Neutrophil (primary cell): ENCODE measurements around the gene RAB25.

Experiments
- H3K27ac ChIP-seq: fragments of 200-600 bp; sonication (generic); 2 replicates; pipeline ENCODE4 v1.5.1; 2016; ENCODE audit warnings: mild to moderate bottlenecking, moderate library complexity
- H3K27me3 ChIP-seq: fragments of 200-600 bp; sonication (generic); 2 replicates; pipeline ENCODE4 v1.6.0; 2016; ENCODE audit warnings: mild to moderate bottlenecking
- H3K36me3 ChIP-seq: fragments of 200-600 bp; sonication (generic); 2 replicates; pipeline ENCODE4 v1.5.1; 2017
- H3K4me1 ChIP-seq, 2 experiments: fragments of 200-600 bp in 1 of 2; sonication (generic) in 1 of 2; 1 replicate in 1 of 2; 2 replicates in 1 of 2; pipeline versions ENCODE4 v1.5.1 to v1.6.1; 2013 to 2016; ENCODE audit warnings: low read depth in 1 of 2, low read length in 1 of 2, mild to moderate bottlenecking in 1 of 2, moderate library complexity in 1 of 2; ENCODE audit not compliant: control insufficient read depth in 1 of 2, insufficient read depth in 1 of 2
- H3K4me3 ChIP-seq, 2 experiments: fragments of 200-600 bp in 1 of 2; sonication (generic) in 1 of 2; 1 replicate in 1 of 2; 2 replicates in 1 of 2; pipeline ENCODE4 v1.5.1; 2013 to 2016; ENCODE audit warnings: low read depth in 1 of 2, low read length in 1 of 2, mild to moderate bottlenecking in 1 of 2, moderate library complexity in 1 of 2
- H3K9me3 ChIP-seq: fragments of 200-600 bp; sonication (generic); 2 replicates; pipeline ENCODE4 v1.5.1; 2016
- TF ChIP-seq, protein P1 (sequence below): fragments of 200-600 bp; sonication (generic); IDR thresholded peaks from 2 replicates; pipeline ENCODE4 v1.5.1; 2016; ENCODE audit warnings: antibody characterized with exemption

The RAB25 gene

DNA sequence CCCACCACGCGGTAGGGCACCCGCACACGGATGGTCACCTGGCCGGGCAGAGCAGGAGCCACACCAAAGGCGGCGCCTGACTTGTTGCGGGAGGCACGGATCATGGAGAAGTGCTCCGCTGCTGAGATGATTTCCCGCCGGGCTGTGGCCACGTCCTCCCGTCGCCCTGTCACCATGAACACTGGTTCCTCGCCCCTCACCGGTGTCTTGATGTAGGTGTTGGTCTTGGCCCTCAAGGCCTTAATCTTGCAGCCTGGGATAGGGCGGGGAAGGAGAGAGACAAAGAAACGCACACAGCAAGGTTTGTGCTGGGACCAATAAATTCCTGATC is 16.4 kb downstream of the RAB25 start:
- Histone ChIP-seq H3K4me3 (no peak overlapping the region), H3K36me3 (no peaks in the 10 kb centered on the region), H3K27ac (no peak overlapping the region), H3K27me3 (peaks cover 81% of the 10 kb centered on the region), H3K9me3 (no peaks in the 10 kb centered on the region), H3K4me1 (peaks cover 6 to 14% of the 10 kb centered on the region in 2 experiments)
- TF ChIP-seq, protein P1, sequence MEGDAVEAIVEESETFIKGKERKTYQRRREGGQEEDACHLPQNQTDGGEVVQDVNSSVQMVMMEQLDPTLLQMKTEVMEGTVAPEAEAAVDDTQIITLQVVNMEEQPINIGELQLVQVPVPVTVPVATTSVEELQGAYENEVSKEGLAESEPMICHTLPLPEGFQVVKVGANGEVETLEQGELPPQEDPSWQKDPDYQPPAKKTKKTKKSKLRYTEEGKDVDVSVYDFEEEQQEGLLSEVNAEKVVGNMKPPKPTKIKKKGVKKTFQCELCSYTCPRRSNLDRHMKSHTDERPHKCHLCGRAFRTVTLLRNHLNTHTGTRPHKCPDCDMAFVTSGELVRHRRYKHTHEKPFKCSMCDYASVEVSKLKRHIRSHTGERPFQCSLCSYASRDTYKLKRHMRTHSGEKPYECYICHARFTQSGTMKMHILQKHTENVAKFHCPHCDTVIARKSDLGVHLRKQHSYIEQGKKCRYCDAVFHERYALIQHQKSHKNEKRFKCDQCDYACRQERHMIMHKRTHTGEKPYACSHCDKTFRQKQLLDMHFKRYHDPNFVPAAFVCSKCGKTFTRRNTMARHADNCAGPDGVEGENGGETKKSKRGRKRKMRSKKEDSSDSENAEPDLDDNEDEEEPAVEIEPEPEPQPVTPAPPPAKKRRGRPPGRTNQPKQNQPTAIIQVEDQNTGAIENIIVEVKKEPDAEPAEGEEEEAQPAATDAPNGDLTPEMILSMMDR = no peak

DNA sequence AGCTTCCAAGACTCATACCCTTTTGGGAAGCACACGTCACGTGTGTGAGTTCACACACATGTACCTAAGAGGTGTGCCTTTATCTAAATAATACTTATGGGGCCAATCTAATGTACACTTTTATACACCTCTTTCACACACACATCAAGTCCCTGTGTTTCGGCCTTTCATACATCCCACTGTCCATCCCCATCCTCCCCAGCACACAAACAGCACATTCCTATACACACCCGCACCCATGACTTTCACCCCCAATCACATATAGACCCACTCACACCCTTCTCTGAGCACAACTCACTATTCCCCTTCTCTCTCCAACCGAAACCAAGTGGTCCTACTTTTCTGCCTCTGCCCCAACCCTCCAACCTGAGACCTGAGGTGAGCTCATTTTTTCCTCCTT is 17.8 kb downstream of the RAB25 start:
- Histone ChIP-seq H3K36me3 (no peaks in the 10 kb centered on the region), H3K9me3 (no peaks in the 10 kb centered on the region), H3K27me3 (peaks cover 94% of the 10 kb centered on the region), H3K4me1 (peaks cover 7 to 22% of the 10 kb centered on the region in 2 experiments), H3K27ac (no peak overlapping the region), H3K4me3 (no peak overlapping the region)
- TF ChIP-seq, protein P1 = no peak

DNA sequence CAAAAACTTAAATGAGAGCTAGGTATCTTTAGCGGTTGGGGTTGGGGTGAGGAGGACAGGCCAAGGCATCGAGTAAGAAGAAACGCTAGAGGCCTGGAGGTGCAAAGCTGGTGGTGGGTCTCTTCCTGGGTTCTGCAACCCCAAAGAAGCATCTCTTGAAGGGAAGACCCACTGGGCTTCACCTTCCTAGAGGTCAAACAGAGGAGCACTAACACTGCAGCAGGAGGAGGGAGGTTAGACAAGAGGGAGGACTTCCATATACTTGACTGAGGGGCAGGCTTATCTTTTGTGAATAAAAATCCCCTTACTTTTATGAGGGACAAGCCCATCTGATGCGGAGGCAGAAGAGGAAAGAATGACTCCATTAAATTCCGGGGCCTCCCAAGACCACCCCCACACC is 18.8 kb downstream of the RAB25 start:
- Histone ChIP-seq H3K4me1 (peaks cover 7 to 22% of the 10 kb centered on the region in 2 experiments), H3K4me3 (no peak overlapping the region), H3K36me3 (no peaks in the 10 kb centered on the region), H3K27me3 (peaks cover 100% of the 10 kb centered on the region), H3K27ac (no peak overlapping the region), H3K9me3 (no peaks in the 10 kb centered on the region)
- TF ChIP-seq, protein P1 = no peak

DNA sequence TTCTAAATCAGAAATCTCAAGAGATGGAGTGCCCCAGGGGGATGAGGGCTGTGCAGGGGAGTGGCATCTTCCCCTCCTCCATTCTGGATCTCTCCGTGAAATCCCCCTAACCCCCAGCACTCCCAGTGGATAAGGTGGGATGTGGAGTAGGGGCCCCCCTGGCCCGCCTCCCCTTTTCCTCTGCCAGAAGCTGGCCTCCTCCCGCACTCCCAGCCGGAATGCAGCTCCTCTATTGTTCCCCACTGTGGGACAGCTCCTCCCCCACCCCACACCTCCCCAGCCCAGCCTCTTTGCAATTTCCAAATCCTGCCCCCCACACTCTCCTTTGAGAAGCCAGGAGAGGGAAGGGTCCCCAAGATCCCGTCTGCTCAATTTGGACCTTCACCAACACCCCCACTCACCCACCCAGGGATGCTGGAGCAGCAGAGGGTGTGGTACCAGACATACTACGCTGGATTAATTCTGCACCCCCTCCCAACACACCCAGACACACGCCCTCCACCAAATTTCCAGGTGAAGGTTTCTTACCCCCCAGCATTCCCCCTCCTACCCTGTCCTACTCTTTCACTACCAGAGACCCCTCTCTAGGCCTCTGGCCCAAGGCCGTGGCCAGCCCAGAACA is 19.4 kb downstream of the RAB25 start:
- H3K9me3 ChIP-seq = no peaks in the 10 kb centered on the region
- no peaks in the 10 kb centered on the region for H3K36me3 ChIP-seq
- peaks cover 7 to 22% of the 10 kb centered on the region in 2 experiments for H3K4me1 ChIP-seq
- TF ChIP-seq, protein P1 = no peak
- H3K27me3 ChIP-seq = peaks cover 100% of the 10 kb centered on the region
- no peak overlapping the region for H3K27ac ChIP-seq
- H3K4me3 ChIP-seq = no peak overlapping the region

DNA sequence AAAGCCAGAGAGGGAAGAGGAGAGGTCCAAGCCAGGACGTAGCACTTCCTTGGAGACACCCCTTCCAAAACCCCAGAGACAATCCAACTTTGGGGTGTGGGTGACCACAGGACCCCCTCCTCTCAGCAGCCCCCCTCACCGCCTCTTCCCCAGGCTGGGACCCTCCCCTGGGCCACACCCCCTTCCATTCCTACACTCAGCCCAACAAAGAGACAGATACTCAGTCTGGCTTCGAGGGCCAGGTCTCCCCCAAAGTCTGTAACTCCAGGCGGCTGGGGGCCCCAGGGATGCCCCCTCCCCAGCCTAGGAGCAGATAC is 19.9 kb downstream of the RAB25 start:
- TF ChIP-seq, protein P1 = no peak
- Histone ChIP-seq H3K27ac (no peak overlapping the region), H3K36me3 (no peaks in the 10 kb centered on the region), H3K27me3 (peaks cover 100% of the 10 kb centered on the region), H3K9me3 (no peaks in the 10 kb centered on the region), H3K4me1 (peaks cover 7 to 22% of the 10 kb centered on the region in 2 experiments), H3K4me3 (no peak overlapping the region)
